Measurements from ENCODE around the gene MBNL2.

The MBNL2 gene

DNA sequence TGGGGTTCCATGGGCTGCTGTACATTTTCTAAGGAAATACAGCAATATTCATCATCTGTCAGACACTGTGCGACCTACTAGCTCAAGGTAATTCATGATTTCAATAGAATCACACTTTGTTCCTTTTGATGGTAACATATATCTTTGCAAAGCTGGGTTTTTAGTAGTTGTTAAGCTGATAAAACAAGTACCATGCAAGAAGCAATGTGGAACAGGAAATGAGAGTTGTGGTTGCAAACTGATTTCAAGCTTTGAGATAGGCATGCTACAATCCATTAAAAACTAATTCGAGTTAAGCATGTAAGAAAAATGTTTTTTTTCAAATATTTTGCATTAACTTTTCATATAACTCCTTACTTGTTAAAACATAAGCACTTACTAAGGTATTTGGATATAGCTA, 6.8 kb upstream of the MBNL2 start:
- H3K9ac ChIP-seq = no peak overlapping the region
- no peaks in the 10 kb centered on the region for H4K20me1 ChIP-seq (ENCODE audit: insufficient read depth)
- no peaks in the 10 kb centered on the region for H3K79me2 ChIP-seq (ENCODE audit: insufficient read depth, low read depth)
- no peak overlapping the region for H3K4me2 ChIP-seq
- H3K36me3 ChIP-seq (ENCODE audit: insufficient read depth) = no peaks in the 10 kb centered on the region
- no peak overlapping the region for H3K4me3 ChIP-seq (IDR thresholded peaks at IDR 0.05; ENCODE audit: insufficient read depth, low read depth, low read length)
- no peaks in the 10 kb centered on the region for H3K4me1 ChIP-seq (ENCODE audit: low read depth, poor library complexity, severe bottlenecking)
- TF ChIP-seq, protein P1, sequence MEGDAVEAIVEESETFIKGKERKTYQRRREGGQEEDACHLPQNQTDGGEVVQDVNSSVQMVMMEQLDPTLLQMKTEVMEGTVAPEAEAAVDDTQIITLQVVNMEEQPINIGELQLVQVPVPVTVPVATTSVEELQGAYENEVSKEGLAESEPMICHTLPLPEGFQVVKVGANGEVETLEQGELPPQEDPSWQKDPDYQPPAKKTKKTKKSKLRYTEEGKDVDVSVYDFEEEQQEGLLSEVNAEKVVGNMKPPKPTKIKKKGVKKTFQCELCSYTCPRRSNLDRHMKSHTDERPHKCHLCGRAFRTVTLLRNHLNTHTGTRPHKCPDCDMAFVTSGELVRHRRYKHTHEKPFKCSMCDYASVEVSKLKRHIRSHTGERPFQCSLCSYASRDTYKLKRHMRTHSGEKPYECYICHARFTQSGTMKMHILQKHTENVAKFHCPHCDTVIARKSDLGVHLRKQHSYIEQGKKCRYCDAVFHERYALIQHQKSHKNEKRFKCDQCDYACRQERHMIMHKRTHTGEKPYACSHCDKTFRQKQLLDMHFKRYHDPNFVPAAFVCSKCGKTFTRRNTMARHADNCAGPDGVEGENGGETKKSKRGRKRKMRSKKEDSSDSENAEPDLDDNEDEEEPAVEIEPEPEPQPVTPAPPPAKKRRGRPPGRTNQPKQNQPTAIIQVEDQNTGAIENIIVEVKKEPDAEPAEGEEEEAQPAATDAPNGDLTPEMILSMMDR (conservative IDR thresholded peaks at IDR 0.05; ENCODE audit: low read depth, low read length) = no peak
- H3K27ac ChIP-seq = no peak overlapping the region
- H2AFZ ChIP-seq (ENCODE audit: low read depth) = no peak overlapping the region
- H3K27me3 ChIP-seq (ENCODE audit: insufficient read depth, low read depth) = no peaks in the 10 kb centered on the region

DNA sequence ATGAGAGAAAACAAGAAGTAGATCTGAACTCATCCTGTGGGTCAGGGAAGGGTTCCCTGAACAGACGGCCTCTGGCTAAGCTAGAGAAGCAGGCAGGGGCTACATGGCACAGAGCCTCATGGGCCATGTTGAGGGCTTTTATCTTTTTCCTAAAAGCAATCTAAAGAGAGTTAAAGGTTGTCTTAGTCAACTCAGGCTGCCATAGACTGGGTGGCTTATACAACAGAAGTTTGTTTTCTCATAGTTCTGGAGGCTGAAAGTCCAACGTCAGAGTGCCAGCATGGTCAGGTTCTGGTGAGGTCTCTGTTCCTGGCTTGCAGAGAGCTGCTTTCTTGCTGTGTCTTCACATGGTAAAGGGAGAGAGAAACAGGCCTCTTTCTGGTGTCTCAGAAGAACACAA, 2.9 kb upstream of the MBNL2 start:
- no peak overlapping the region for H3K27ac ChIP-seq
- H4K20me1 ChIP-seq (ENCODE audit: insufficient read depth) = no peaks in the 10 kb centered on the region
- H3K4me1 ChIP-seq (ENCODE audit: low read depth, poor library complexity, severe bottlenecking) = no peaks in the 10 kb centered on the region
- no peak overlapping the region for H3K4me3 ChIP-seq (IDR thresholded peaks at IDR 0.05; ENCODE audit: insufficient read depth, low read depth, low read length)
- H3K4me2 ChIP-seq = no peak overlapping the region
- TF ChIP-seq, protein P1 (conservative IDR thresholded peaks at IDR 0.05; ENCODE audit: low read depth, low read length) = no peak
- no peaks in the 10 kb centered on the region for H3K36me3 ChIP-seq (ENCODE audit: insufficient read depth)
- H2AFZ ChIP-seq (ENCODE audit: low read depth) = no peak overlapping the region
- no peak overlapping the region for H3K9ac ChIP-seq
- no peaks in the 10 kb centered on the region for H3K27me3 ChIP-seq (ENCODE audit: insufficient read depth, low read depth)
- no peaks in the 10 kb centered on the region for H3K79me2 ChIP-seq (ENCODE audit: insufficient read depth, low read depth)

DNA sequence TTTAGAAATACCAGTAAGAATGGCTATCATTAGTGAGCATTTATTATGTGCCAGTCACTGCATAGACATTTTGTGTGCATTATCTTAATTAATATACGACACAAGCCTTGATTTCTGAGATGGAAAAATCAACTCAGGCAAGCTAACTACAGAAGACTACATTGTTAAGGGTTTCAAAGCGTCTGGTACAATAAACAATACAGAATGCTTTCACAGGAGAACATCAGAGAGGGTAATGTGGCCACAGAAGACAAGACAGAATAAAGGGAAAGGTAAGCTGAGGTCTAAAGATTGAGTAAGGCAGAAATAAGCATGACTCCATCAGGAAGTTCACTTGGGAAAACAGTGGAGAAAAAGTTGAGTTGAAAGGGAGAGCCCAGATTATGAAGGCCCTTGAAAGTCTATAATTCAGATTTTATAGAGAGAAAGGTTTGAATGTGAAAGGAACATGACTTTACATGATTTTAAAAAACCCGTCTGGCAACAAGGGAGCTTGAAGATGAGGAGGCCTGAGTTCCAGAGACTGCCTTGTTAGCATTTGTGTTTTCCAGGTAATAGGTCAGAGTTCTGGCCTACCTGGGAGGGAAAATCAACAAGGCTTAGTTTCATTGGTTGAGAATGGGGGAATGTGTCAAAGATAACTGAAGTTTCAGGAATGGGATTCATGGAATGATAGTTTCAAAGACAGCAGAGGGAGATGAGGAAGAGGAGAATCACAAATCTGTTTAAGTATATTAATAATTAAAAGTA, 1.8 kb upstream of the MBNL2 start:
- Histone ChIP-seq H3K4me3 (IDR thresholded peaks at IDR 0.05; ENCODE audit: insufficient read depth, low read depth, low read length) (no peak overlapping the region), H2AFZ (ENCODE audit: low read depth) (no peak overlapping the region), H3K9ac (no peak overlapping the region), H3K79me2 (ENCODE audit: insufficient read depth, low read depth) (no peaks in the 10 kb centered on the region), H4K20me1 (ENCODE audit: insufficient read depth) (no peaks in the 10 kb centered on the region), H3K27me3 (ENCODE audit: insufficient read depth, low read depth) (no peaks in the 10 kb centered on the region), H3K4me1 (ENCODE audit: low read depth, poor library complexity, severe bottlenecking) (no peaks in the 10 kb centered on the region), H3K4me2 (no peak overlapping the region), H3K36me3 (ENCODE audit: insufficient read depth) (no peaks in the 10 kb centered on the region), H3K27ac (no peak overlapping the region)
- TF ChIP-seq, protein P1 (conservative IDR thresholded peaks at IDR 0.05; ENCODE audit: low read depth, low read length) = no peak

DNA sequence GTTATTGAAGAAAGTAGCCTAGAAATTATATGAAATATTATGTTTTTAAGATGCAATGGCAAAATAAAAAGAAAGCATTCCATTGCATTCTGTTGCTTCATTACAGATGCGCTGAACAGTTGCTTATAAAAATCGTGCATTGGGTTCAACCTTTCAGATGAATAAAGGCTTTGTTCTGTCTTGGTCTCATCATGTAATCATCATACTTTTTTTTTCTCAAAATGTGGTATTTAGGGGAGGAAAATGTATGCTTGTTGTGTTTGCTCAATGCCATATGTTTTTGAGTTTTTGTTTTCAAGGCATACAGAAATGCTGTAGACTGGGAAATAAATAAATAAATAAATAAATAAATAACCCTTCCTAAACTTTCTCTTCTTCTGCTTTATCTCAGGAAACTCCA, 1.1 kb upstream of the MBNL2 start:
- H2AFZ ChIP-seq (ENCODE audit: low read depth) = no peak overlapping the region
- TF ChIP-seq, protein P1 (conservative IDR thresholded peaks at IDR 0.05; ENCODE audit: low read depth, low read length) = no peak
- no peak overlapping the region for H3K27ac ChIP-seq
- H3K9ac ChIP-seq = no peak overlapping the region
- H3K27me3 ChIP-seq (ENCODE audit: insufficient read depth, low read depth) = no peaks in the 10 kb centered on the region
- H3K4me2 ChIP-seq = no peak overlapping the region
- H3K79me2 ChIP-seq (ENCODE audit: insufficient read depth, low read depth) = no peaks in the 10 kb centered on the region
- no peak overlapping the region for H3K4me3 ChIP-seq (IDR thresholded peaks at IDR 0.05; ENCODE audit: insufficient read depth, low read depth, low read length)
- no peaks in the 10 kb centered on the region for H3K4me1 ChIP-seq (ENCODE audit: low read depth, poor library complexity, severe bottlenecking)
- no peaks in the 10 kb centered on the region for H4K20me1 ChIP-seq (ENCODE audit: insufficient read depth)
- H3K36me3 ChIP-seq (ENCODE audit: insufficient read depth) = no peaks in the 10 kb centered on the region

Data from KMS-11 (cell line).